ENCODE results near the gene CNTF. TPM values are rescaled to one million over a fixed set of nuclear protein-coding genes. Genes with fewer than 3 reads are reported as not detected.

CNTF gene
- total and polyA plus RNA-seq, 2 experiments from 2014 or later = 0.24 to 1.8 TPM

DNA sequence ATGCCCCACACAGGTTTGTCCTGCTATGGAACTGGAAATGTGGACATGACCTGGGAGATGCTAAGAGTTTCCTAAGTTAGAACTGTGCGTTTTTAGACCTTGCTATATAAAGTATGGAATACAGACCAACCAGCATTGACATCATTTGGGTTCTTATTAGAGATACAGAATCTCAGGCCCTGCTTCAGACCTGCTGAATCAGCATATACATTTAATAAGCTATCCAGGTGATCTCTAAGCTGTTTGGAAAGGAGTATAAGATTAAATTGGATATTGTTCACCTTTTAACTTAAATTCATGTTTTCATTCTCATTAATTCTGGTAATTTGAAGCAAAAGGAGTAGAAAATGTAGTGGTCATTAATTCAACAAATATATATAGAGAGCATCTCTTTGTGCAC is 6.9 kb upstream of the CNTF start:
- H4K20me1 ChIP-seq (replicated peaks; ENCODE audit: insufficient read depth) = peaks cover 9% of the 10 kb centered on the region
- H3K36me3 Mint-ChIP-seq (ENCODE audit: low read depth) = peaks cover 88% of the 10 kb centered on the region
- H3K4me1 ChIP-seq (ENCODE audit: insufficient read depth) = no peaks in the 10 kb centered on the region
- DNase-seq (ENCODE audit: low spot score) (no peak), ATAC-seq (no peak)
- no peaks in the 10 kb centered on the region for H3F3A ChIP-seq (replicated peaks; ENCODE audit: low read depth)
- H2AFZ ChIP-seq = no peak overlapping the region
- no peaks in the 10 kb centered on the region for H3K4me1 Mint-ChIP-seq
- no peaks in the 10 kb centered on the region for H3K79me2 ChIP-seq (replicated peaks; ENCODE audit: insufficient read depth)
- no peak overlapping the region for H3K4me2 ChIP-seq
- H3K27ac ChIP-seq (ENCODE audit: low read depth) = no peak overlapping the region
- H3K9me2 ChIP-seq (ENCODE audit: insufficient read depth) = no peaks in the 10 kb centered on the region
- H3K36me3 ChIP-seq (ENCODE audit: insufficient read depth) = peaks cover 76% of the 10 kb centered on the region
- H3K27ac Mint-ChIP-seq = no peak overlapping the region
- H3K4me3 ChIP-seq = no peak overlapping the region
- H3K9me3 Mint-ChIP-seq = no peaks in the 10 kb centered on the region
- no peak overlapping the region for H3K4me3 Mint-ChIP-seq
- TF ChIP-seq JUNB (IDR thresholded peaks at IDR 0.05; ENCODE audit: unreplicated experiment) (no peak), ZNF114 (CRISPR knock-in tag; IDR thresholded peaks at IDR 0.05) (no peak), POLR2AphosphoS5 (IDR thresholded peaks at IDR 0.05; ENCODE audit: low read depth) (no peak), STAT1 (IDR thresholded peaks at IDR 0.05; ENCODE audit: unreplicated experiment) (no peak), CREB1 (CRISPR knock-in tag; IDR thresholded peaks at IDR 0.05; ENCODE audit: low read depth) (no peak), EZH2 (IDR thresholded peaks at IDR 0.05; ENCODE audit: low read depth, unreplicated experiment) (no peak), NANOG (IDR thresholded peaks at IDR 0.05; ENCODE audit: borderline replicate concordance) (no peak), ZNF331 (CRISPR knock-in tag; IDR thresholded peaks at IDR 0.05; ENCODE audit: low read depth) (no peak), EZH2phosphoT487 (IDR thresholded peaks at IDR 0.05; ENCODE audit: unreplicated experiment) (no peak)
- TF ChIP-seq, protein P1, sequence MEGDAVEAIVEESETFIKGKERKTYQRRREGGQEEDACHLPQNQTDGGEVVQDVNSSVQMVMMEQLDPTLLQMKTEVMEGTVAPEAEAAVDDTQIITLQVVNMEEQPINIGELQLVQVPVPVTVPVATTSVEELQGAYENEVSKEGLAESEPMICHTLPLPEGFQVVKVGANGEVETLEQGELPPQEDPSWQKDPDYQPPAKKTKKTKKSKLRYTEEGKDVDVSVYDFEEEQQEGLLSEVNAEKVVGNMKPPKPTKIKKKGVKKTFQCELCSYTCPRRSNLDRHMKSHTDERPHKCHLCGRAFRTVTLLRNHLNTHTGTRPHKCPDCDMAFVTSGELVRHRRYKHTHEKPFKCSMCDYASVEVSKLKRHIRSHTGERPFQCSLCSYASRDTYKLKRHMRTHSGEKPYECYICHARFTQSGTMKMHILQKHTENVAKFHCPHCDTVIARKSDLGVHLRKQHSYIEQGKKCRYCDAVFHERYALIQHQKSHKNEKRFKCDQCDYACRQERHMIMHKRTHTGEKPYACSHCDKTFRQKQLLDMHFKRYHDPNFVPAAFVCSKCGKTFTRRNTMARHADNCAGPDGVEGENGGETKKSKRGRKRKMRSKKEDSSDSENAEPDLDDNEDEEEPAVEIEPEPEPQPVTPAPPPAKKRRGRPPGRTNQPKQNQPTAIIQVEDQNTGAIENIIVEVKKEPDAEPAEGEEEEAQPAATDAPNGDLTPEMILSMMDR (conservative IDR thresholded peaks at IDR 0.05; ENCODE audit: low read depth in 2 of 2) = no peak
- TF ChIP-seq, protein P2, sequence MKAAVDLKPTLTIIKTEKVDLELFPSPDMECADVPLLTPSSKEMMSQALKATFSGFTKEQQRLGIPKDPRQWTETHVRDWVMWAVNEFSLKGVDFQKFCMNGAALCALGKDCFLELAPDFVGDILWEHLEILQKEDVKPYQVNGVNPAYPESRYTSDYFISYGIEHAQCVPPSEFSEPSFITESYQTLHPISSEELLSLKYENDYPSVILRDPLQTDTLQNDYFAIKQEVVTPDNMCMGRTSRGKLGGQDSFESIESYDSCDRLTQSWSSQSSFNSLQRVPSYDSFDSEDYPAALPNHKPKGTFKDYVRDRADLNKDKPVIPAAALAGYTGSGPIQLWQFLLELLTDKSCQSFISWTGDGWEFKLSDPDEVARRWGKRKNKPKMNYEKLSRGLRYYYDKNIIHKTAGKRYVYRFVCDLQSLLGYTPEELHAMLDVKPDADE (IDR thresholded peaks at IDR 0.05) = no peak
- TF ChIP-seq, protein P3, sequence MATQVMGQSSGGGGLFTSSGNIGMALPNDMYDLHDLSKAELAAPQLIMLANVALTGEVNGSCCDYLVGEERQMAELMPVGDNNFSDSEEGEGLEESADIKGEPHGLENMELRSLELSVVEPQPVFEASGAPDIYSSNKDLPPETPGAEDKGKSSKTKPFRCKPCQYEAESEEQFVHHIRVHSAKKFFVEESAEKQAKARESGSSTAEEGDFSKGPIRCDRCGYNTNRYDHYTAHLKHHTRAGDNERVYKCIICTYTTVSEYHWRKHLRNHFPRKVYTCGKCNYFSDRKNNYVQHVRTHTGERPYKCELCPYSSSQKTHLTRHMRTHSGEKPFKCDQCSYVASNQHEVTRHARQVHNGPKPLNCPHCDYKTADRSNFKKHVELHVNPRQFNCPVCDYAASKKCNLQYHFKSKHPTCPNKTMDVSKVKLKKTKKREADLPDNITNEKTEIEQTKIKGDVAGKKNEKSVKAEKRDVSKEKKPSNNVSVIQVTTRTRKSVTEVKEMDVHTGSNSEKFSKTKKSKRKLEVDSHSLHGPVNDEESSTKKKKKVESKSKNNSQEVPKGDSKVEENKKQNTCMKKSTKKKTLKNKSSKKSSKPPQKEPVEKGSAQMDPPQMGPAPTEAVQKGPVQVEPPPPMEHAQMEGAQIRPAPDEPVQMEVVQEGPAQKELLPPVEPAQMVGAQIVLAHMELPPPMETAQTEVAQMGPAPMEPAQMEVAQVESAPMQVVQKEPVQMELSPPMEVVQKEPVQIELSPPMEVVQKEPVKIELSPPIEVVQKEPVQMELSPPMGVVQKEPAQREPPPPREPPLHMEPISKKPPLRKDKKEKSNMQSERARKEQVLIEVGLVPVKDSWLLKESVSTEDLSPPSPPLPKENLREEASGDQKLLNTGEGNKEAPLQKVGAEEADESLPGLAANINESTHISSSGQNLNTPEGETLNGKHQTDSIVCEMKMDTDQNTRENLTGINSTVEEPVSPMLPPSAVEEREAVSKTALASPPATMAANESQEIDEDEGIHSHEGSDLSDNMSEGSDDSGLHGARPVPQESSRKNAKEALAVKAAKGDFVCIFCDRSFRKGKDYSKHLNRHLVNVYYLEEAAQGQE (IDR thresholded peaks at IDR 0.05; ENCODE audit: unreplicated experiment) = no peak
- TF ChIP-seq, protein P4, sequence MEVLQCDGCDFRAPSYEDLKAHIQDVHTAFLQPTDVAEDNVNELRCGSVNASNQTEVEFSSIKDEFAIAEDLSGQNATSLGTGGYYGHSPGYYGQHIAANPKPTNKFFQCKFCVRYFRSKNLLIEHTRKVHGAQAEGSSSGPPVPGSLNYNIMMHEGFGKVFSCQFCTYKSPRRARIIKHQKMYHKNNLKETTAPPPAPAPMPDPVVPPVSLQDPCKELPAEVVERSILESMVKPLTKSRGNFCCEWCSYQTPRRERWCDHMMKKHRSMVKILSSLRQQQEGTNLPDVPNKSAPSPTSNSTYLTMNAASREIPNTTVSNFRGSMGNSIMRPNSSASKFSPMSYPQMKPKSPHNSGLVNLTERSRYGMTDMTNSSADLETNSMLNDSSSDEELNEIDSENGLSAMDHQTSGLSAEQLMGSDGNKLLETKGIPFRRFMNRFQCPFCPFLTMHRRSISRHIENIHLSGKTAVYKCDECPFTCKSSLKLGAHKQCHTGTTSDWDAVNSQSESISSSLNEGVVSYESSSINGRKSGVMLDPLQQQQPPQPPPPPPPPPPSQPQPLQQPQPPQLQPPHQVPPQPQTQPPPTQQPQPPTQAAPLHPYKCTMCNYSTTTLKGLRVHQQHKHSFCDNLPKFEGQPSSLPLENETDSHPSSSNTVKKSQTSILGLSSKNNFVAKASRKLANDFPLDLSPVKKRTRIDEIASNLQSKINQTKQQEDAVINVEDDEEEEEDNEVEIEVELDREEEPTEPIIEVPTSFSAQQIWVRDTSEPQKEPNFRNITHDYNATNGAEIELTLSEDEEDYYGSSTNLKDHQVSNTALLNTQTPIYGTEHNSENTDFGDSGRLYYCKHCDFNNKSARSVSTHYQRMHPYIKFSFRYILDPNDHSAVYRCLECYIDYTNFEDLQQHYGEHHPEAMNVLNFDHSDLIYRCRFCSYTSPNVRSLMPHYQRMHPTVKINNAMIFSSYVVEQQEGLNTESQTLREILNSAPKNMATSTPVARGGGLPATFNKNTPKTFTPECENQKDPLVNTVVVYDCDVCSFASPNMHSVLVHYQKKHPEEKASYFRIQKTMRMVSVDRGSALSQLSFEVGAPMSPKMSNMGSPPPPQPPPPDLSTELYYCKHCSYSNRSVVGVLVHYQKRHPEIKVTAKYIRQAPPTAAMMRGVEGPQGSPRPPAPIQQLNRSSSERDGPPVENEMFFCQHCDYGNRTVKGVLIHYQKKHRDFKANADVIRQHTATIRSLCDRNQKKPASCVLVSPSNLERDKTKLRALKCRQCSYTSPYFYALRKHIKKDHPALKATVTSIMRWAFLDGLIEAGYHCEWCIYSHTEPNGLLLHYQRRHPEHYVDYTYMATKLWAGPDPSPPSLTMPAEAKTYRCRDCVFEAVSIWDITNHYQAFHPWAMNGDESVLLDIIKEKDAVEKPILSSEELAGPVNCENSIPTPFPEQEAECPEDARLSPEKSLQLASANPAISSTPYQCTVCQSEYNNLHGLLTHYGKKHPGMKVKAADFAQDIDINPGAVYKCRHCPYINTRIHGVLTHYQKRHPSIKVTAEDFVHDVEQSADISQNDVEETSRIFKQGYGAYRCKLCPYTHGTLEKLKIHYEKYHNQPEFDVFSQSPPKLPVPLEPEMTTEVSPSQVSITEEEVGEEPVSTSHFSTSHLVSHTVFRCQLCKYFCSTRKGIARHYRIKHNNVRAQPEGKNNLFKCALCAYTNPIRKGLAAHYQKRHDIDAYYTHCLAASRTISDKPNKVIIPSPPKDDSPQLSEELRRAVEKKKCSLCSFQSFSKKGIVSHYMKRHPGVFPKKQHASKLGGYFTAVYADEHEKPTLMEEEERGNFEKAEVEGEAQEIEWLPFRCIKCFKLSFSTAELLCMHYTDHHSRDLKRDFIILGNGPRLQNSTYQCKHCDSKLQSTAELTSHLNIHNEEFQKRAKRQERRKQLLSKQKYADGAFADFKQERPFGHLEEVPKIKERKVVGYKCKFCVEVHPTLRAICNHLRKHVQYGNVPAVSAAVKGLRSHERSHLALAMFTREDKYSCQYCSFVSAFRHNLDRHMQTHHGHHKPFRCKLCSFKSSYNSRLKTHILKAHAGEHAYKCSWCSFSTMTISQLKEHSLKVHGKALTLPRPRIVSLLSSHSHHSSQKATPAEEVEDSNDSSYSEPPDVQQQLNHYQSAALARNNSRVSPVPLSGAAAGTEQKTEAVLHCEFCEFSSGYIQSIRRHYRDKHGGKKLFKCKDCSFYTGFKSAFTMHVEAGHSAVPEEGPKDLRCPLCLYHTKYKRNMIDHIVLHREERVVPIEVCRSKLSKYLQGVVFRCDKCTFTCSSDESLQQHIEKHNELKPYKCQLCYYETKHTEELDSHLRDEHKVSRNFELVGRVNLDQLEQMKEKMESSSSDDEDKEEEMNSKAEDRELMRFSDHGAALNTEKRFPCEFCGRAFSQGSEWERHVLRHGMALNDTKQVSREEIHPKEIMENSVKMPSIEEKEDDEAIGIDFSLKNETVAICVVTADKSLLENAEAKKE (CRISPR knock-in tag; IDR thresholded peaks at IDR 0.05) = no peak
- no peaks in the 10 kb centered on the region for H3K27me3 Mint-ChIP-seq (ENCODE audit: insufficient read depth, low read depth, poor library complexity)
- no peaks in the 10 kb centered on the region for H3K27me3 ChIP-seq (ENCODE audit: insufficient read depth)

All from GM23338 (cell line).